GM18861 (cell line): Measurements from ENCODE around the gene FGF22.

ENCODE experiments used
- ATAC-seq: cut with Tn5 transposase; IDR thresholded peaks from one replicate; pipeline ENCODE4 v1.9.1; 2021; ENCODE audit not compliant: unreplicated experiment

The FGF22 gene

DNA sequence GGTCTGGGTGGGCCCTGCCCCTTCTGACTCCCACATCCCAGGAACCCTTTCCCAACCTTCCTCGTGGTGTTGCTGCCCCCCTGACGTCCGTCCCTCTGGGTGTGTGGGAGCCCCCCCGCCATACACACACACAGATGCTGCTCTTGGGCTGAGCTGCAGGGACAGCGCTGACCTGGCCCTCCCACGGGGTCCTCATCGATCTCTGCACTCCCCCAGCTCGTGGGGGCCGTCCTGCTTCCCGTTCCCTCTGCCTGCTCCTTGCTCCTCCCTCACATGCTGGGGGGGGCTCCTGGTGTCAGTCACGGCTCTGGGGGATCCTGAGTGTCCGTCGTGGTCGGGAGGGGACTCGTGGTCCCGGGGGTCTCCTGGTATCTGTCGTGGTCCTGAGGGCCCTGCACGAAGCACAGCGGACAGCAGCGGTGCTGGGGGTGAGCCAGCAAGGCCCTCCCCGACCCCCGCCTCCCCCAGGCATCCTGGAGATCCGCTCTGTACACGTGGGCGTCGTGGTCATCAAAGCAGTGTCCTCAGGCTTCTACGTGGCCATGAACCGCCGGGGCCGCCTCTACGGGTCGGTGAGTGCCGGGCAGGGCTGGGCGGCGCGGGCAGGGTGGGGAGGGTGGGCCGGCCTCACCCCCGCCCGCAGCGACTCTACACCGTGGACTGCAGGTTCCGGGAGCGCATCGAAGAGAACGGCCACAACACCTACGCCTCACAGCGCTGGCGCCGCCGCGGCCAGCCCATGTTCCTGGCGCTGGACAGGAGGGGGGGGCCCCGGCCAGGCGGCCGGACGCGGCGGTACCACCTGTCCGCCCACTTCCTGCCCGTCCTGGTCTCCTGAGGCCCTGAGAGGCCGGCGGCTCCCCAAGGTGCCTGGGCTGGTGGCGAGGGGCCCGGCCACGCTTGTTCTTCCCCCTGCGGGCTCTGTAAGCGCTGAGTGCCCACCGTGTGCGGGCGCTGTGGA is 3.4 kb downstream of the FGF22 start:
- ATAC-seq, result no peak

- no peak for ATAC-seq
Observed at GRCh38 chr19:643736-644135, 4.1 kb downstream of the FGF22 start.

GRCh38 chr19:644363-644762 is 4.7 kb downstream of the FGF22 start:
- no peak for ATAC-seq

- no peak for ATAC-seq
Observed at GRCh38 chr19:644789-645188, 5.1 kb downstream of the FGF22 start.

GRCh38 chr19:645912-646778 is 6.5 kb downstream of the FGF22 start:
- no peak for ATAC-seq

DNA sequence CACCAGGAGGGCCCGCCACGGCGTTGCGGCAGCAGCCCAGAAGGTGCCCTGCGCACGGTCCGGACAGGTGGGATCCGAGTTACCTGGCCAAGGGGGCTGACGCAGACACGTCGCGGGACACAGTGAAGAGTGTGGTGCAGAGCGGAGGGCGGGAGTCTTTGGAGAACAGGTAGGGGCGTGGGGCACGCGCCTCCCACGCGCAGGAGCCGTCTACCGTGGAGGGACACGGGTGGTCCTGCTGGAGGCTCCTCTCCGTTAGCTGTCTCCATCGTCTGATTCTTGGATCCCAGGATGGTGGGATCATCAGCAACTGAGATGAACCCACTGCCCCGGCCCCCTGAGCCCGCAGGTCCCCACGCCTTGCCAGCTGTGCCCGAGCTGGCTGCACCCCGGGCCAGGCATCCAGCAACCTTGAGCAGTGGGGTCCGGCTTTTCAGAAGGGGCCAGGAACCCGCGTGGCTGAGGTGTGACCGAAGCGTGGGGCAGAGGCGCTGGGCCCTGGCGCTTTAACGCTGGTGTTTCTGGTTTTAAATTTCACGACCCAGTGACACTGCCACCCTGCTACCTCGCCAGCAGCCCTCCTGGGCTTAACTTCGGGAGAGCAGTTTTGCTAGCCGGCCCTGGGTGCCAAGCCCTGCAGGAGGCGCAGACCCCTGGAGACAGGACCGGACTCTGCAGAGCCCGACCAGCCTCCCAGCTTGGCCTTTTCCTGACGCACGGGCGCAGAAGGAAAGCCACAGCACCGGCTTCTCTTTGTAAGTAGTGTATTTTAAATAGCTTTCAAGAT is 7.3 kb downstream of the FGF22 start:
- ATAC-seq, result no peak

GRCh38 chr19:647566-648284 is 8.0 kb downstream of the FGF22 start:
- ATAC-seq, result no peak

GRCh38 chr19:648305-648704 is 8.6 kb downstream of the FGF22 start:
- no peak for ATAC-seq

DNA sequence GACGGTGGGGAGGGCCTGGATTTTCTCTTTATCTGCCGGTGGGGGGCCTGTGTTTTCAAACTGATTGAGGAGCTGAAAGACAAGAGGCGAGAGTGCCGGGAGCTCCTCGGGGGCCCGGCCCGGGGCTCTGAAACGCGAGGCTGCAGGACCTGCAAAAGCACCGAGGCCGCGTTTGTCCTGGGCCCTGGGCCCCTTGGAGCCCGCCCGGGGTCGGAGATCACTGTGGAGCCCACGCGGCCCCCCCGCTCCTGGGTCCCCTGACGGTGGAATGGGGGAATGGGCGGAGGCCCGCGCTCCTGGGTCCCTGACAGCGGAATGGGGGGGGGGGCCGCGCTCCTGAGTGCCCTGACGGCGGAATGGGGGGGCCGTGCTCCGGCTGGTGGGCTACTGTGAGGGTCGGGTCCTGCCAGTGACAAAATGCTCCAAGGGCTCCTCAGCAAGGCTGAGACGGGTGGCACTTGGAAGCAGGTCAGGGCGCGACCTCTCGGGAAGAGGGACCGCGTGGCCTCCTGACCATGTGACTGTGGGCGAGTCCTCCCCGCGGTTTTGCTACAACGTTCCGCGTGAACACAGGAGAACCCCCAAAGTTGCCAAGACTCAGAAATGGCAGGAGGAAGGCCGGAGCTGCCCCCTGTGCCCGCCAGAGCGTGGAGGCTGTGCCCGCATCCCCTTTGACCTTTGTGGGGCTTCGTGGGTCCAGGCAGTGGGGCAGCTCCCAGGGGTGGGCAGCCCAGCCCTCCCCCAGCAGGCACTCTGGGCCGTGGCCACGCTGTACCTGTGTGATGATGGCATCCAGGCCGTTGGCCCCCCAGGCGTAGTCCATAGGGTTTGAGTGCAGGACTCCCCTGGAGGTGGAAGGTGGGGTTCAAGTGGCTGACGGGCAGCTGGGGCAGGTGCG is 9.5 kb downstream of the FGF22 start:
- no peak for ATAC-seq

DNA sequence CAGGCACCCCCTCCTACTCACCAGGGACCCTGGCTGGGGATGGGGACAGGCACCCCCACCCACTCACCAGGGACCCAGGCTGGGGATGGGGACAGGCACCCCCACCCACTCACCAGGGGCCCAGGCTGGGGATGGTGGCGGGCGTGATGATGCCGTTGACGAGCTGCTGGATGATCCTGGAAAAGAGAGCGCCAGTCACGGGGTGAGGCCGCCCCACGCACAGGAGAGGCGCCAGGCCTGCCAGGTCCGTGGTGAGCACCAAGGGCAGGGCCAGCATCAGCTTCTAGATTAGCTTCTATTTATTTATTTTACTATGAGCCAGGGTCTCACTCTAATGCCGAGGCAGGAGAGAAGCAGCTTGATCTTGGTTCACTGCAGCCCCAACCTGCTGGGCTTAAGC is 10.4 kb downstream of the FGF22 start:
- ATAC-seq, result no peak

DNA sequence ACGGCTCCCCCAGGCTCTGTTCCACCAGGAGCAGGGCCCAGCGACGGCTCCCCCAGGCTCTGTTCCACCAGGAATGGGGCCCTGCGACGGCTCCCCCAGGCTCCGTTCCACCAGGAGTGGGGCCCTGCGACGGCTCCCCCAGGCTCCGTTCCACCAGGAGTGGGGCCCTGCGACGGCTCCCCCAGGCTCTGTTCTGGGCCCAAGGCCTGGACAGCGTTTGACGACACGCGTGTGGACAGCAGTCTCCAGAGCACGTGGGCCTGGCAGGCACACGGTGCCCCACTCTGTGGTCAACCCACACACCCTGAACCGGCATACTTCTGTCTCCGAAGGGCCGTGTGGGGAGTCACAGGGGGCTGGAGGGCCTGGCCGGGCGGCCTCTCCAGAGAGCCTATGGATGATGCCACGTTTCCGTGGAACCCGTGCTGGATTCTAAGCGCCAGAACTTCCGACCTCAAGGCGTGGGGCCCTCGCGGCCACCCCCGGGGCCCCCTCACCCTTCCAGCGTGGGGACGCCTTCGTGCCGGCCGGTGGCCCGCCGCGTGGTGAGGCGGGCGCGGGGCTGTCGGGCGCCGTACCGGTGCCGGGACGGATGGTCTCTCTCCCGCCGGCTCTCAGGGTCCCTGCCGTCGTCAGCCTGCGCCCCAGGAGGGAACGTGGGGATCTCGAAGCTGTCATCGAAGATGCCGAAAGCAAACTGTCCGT is 11.6 kb downstream of the FGF22 start:
- no peak for ATAC-seq

GRCh38 chr19:651991-652390 is 12.3 kb downstream of the FGF22 start:
- no peak for ATAC-seq

GRCh38 chr19:652467-653389 is 13.0 kb downstream of the FGF22 start:
- ATAC-seq, result no peak

- no peak for ATAC-seq
Observed at GRCh38 chr19:653425-653824, 13.7 kb downstream of the FGF22 start.

GRCh38 chr19:655691-656090 is 16.0 kb downstream of the FGF22 start:
- ATAC-seq, result no peak

- ATAC-seq, result no peak
Observed at GRCh38 chr19:656751-657559, 17.3 kb downstream of the FGF22 start.

DNA sequence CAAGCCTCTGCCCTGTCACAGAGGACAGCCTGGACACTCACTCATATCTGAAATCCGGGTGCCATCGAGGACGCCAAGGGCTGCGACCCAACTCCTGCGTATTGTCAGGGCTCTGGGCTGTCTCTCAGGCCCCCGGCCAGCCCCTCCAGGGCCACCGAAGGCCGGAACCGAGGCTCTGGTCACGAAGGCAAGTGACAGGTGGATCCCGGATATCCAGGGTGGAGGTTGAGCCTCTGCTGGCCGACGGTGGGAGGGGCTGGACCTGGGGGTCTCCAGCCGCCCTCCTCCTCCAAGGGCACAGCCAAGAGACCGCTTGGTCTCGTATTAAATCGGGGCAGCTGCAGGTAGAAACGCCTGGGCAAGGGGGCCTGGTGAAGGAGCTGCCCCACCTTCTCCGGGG is 17.9 kb downstream of the FGF22 start:
- ATAC-seq, result no peak
